NCI-H82 treated with DMSO at 0.1 percent for 48 hours (cell line): ENCODE results near the gene KRT1.
"Not testable (repeated sequence)": the region's sequence is repeated elsewhere in the genome, so short reads cannot be mapped to it uniquely, and the experiment has no call there.

Experiments
- DNase-seq: peaks from one replicate; lab custom pipeline; 2025; ENCODE audit not compliant: unreplicated experiment; lab: John Stamatoyannopoulos, UW

The KRT1 gene

DNA sequence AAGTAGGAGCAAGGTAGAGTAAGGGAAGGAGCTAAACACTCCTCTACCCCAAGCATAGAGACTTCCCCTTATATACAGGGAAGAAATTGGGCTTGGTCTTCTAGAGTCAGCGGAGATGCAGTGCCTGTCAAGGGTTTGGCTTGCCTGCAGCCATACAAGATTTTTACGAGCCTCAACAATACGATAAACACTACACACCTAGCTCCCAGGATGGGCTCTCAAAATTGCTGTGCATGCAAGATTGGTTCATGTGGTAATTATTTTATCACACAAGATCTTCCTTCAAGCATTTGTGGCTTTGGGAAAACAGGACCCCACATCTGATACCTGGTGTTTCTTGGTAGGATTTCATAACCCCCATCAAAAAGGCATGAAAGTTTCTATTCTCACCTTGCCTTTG, at the start of gene KRT1:
TSS of gene KRT1 (minus strand) at position 45 of the 400 bp plus-strand sequence. CDS start 59 bp downstream, outside the sequence.
- no peak for DNase-seq

GRCh38 chr12:52729147-52729546, 48.9 kb upstream of the KRT1 start:
- no peak for DNase-seq

- no peak for DNase-seq
Measured at GRCh38 chr12:52728374-52728773, 48.2 kb upstream of the KRT1 start.

- no peak for DNase-seq
Measured at GRCh38 chr12:52727037-52727436, 46.8 kb upstream of the KRT1 start.

- DNase-seq = no peak
Measured at GRCh38 chr12:52726451-52726850, 46.2 kb upstream of the KRT1 start.

GRCh38 chr12:52724384-52724783, 44.2 kb upstream of the KRT1 start:
- DNase-seq = no peak

DNA sequence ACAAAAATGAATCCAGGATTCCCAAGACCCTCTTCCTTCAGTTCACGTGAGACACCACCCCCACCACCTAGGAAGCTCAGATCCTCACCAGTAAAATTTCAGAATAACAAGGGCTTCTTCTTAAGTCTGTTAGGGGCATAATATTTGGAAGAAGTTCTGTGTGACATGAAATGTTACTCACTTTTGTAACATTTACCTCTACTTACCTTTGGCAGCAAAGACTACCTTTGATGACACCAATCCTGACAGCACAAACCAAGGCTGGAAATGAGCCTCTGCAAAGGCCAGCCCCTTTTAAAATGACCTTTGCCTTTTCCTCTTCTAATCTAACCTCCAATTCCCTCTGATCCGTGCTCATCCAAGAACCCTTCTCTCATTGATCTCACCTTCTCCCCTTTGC, 42.5 kb upstream of the KRT1 start:
- DNase-seq = no peak

DNA sequence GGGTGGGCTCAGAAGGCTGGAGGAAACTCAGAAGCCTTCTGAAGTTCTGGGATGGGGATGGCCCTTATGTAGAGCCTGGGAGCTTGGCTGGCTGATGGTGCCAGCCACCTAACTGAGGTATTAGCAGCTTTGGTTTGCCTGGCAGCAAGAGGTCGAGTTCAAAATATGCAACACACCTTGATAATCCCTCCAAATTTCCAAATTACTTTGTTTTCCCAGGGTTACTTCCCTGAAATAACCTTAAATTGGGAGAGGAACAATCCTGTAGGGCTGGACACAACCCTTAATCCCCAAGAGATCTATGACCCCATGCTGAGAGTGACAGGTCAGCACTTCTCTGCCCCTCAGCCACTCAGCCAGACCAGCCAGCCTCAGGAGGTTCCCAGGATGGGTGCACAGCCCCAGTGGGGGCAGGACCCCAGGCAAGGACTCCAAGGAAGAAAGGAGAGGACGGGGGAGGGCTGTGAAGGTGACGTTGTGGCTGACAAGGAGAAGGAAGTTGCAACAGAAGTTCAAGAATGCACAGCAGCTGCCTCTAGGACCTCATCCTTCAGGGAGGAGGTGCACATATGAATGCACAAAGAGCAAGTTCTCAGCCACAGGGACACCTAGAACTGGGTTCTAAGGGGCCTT, 41.7 kb upstream of the KRT1 start:
- no peak for DNase-seq

DNA sequence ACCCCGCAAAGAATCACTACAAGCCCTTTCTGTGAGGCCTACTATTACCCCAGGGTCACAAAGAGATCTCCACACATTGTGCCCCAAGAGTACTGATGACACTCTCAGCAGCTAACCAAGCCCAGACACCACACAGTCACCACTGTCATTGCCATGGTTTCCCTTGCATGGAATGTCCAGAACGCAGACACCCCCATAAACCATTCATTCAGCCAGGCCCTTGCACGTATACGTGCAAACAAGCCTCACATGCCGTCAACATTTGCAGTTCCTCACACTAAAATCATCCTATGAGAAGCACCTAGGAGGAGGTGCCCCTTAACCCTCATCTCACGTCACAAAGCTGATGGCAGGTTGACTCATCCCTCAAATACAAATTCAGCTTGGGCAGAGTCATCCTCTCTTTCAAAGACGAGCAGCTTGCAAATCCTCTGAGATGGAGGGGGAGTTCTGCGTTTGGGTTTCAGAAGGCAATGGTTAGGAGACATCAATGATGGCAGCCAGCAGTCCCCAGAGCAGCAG, 40.2 kb upstream of the KRT1 start:
- DNase-seq = no peak

DNA sequence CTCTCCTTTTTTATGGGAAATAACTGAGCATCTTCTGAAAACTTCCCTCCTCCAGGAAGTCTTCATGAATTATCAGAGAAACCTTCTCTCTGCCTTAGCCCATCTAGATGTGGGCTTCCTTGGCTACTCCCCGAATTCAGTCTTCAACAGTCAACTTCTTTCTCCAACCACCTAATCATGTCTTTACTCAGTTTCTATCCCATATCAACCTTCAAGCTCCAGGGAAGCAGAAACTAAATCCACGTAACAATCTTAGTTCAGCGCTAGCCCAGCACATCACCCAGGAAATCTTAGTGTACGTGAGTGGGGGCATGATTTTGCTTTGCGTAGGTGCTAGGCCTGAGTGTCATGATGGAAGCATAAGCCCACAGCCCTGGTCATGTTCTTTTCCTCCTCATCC, 35.9 kb upstream of the KRT1 start:
- no peak for DNase-seq

DNA sequence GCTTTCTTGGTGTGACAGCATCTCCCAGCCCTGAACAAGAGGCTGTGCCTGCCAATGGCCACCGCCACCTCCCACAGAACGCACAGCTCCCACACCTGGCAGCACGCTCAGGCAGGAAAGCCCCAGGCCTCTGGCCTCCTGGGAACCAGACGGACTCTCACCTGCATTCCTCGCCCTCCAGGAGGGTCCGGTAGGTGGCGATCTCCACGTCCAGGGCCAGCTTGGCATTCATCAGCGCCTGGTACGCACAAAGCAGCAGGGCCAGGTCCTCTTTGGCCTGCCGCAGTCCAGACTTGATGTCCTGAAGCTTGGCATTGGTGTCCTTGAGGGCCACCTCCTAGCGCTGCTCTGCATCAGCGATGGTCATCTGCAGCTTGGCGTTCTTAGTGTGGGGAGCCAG, 35.2 kb upstream of the KRT1 start:
- DNase-seq = no peak

DNA sequence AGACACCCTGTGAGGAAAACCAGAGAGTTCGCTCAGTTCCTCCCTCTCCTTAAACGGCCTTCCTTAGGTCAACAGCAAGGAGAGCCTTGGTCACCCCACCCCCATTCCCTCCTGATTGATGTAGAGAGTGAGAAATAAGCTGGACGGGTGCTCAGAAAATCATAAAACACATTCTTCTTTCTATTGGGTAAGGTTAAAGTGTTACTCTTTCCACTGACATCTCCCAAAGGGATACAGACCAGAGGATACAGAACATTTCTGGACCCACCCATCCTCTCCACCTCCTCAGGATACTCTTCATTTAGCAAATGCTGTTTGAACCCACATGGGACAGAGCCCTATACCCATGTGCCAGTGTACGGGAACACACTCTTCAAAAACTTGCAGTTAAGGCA, 34.7 kb upstream of the KRT1 start:
- no peak for DNase-seq

DNA sequence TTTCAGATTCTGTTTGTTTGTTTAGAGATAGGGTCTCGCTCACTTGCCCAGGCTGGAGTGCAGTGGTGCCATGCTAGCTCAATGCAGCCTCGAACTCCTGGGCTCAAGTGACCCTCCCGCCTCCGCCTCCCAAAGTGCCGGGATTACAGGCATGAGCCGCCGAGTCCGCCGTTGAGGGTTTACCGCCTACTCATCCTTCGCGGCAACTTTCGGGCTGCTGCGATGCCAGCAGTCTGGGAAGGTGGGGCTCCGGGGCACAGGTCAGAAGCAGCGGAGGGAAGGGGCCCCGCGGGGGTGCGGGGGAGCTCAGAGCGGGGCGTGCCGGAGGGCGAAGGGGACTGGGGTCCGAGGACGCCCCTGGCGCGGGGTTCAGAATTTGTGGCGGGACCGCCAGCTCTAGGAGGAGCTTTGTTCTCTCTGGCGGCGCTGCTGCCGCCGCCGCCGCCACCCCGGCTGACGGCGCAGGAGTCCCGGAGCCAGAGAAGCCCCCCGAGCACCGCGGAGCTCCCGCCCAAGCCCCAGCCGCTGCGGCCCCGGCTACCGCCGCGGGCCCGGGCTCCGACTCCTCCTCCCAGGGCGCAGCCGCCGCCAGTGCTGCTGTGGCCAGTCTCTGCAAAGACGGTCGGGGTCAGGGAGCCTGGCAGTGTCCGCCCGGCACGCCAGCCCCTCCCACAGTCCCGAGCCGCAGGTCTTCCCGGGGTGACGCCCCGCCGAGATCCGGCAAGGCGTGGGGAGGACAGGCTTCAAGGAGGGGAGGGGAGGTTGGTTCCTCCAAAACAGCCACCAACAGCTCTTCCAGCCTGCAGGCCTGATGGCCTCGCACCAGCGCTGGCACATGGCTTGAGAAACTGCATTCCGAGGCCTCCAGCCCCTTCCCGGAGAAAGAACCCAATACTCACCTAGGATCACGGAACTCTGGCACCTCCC, 34.0 kb upstream of the KRT1 start:
- DNase-seq = no peak

GRCh38 chr12:52712122-52712521, 31.9 kb upstream of the KRT1 start:
- not testable (repeated sequence) for DNase-seq

- DNase-seq = no peak
Measured at GRCh38 chr12:52710730-52711129, 30.5 kb upstream of the KRT1 start.

DNA sequence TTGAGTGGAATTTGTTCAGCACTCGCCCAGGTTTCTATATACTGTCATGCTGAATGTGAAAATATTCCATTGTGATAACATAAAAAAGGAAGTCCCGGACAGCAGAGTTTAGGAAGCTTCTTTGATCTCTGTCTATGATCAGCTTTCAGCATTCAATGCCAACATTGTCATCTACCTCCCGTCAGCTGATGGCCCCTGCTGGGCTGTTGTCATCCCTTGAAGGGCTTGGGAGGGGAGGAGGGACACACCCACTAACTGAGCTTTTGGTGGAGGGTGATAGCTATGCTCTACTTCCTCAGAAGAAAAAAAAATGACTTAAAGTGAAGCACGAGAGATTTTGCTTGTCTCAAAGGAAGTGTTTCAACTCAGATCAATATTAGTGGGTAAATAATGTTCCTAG, 27.8 kb upstream of the KRT1 start:
- DNase-seq = no peak

DNA sequence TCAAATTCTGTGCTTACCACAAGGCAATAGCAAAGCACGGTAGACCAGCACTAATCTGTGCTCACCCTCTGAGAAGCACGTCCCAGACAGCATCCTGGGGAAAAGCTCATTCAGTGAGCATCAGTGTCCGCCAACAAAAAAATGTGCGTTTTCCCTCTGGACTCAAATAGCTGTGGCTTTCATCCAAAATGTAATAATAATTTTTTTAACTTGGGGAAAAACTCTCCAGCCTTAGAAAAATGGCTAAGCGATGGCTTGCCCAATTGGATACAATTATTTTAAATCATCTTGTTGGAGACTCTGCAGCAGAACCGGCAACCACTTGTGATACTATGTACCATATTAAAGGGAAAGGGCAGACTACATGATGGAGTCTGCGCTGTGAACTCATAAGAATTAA, 24.3 kb upstream of the KRT1 start:
- no peak for DNase-seq

- DNase-seq = no peak
Measured at GRCh38 chr12:52703878-52704277, 23.7 kb upstream of the KRT1 start.

DNA sequence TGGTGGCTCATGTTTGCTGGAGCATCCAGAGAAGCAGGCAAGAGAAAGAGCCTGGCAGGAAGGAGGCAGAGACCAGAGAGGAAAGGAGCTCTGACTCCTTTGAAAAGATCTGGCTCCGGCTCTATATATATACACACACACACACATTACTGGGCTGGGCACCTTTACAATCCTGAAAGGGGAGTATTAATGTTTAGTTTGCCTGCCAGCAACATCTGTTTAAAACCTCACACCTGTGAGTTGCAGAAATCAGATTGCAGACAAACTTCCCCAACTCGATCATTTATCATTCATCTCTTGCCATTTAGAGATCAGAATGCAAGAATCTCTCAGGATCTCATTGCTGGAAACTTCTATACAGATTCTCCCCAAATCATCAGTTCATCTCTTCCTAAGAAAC, 23.2 kb upstream of the KRT1 start, which contains the start of gene KRT77:
TSS of gene KRT77 (minus strand) at position 101 of the 400 bp plus-strand sequence. CDS start at position 11, 90 bp downstream.
- no peak for DNase-seq

- DNase-seq = no peak
Measured at GRCh38 chr12:52702338-52702737, 22.1 kb upstream of the KRT1 start.

- DNase-seq = no peak
Measured at GRCh38 chr12:52701281-52701680, 21.1 kb upstream of the KRT1 start.

GRCh38 chr12:52699960-52700359, 19.8 kb upstream of the KRT1 start:
- DNase-seq = no peak
